ENCODE data around the gene KLHL21.
A peak's percentile ranks its signal among the peaks of the same experiment; 100 is the strongest.
"Not testable (repeated sequence)": the region's sequence is repeated elsewhere in the genome, so short reads cannot be mapped to it uniquely, and the experiment has no call there.

KLHL21 gene

GRCh38 chr1:6560267-6560666, 42.4 kb downstream of the KLHL21 start:
- DNase-seq: no peak

GRCh38 chr1:6559161-6559560, 43.5 kb downstream of the KLHL21 start:
- DNase-seq: not testable (repeated sequence)

GRCh38 chr1:6557597-6557996, 45.1 kb downstream of the KLHL21 start:
- DNase-seq: no peak

- DNase-seq: peak in 37 of 58 donors; percentile 6 to 55 (median 21)
Measured at GRCh38 chr1:6554907-6555778, 47.5 kb downstream of the KLHL21 start, which contains the start of gene TAS1R1. Gene TAS1R1, plus strand, starts transcription at chr1:6555307. Its CDS starts 67 bp downstream, at chr1:6555374.

GRCh38 chr1:6554031-6554906, 48.4 kb downstream of the KLHL21 start, which contains the start of gene NOL9:
Gene NOL9, minus strand, starts transcription at chr1:6554513. Its CDS starts 11 bp downstream, at chr1:6554502.
- peak in 57 of 58 donors; percentile 45 to 94 (median 86) for DNase-seq

GRCh38 chr1:6547301-6547700, 55.4 kb downstream of the KLHL21 start:
- no peak for DNase-seq

- no peak for DNase-seq
Measured at GRCh38 chr1:6546326-6546725, 56.3 kb downstream of the KLHL21 start.

GRCh38 chr1:6545276-6546112, 57.2 kb downstream of the KLHL21 start:
- no peak for DNase-seq

- no peak for DNase-seq
Measured at GRCh38 chr1:6544831-6545230, 57.8 kb downstream of the KLHL21 start.

All from anterior cingulate cortex (tissue), 58 donors.